SK-N-MC (cell line): Measurements from ENCODE around the gene GAREM2.

Experiments used
- EZH2 ChIP-seq: fragments of 200-600 bp; sonication (generic); IDR thresholded peaks from one replicate; pipeline ENCODE4 v1.6.1; 2017; ENCODE audit warnings: antibody characterized with exemption
- FOXP2 ChIP-seq: optimal IDR thresholded peaks from 2 replicates; pipeline ENCODE3; 2011; ENCODE audit warnings: mild to moderate bottlenecking, moderate library complexity; ENCODE audit not compliant: insufficient read depth; ENCODE audit errors: extremely low read length, control extremely low read depth
- POLR2AphosphoS5 ChIP-seq: IDR thresholded peaks from 2 replicates; pipeline ENCODE4 v1.6.1; 2012; ENCODE audit warnings: mild to moderate bottlenecking, low read depth, low read length, borderline replicate concordance

DNA sequence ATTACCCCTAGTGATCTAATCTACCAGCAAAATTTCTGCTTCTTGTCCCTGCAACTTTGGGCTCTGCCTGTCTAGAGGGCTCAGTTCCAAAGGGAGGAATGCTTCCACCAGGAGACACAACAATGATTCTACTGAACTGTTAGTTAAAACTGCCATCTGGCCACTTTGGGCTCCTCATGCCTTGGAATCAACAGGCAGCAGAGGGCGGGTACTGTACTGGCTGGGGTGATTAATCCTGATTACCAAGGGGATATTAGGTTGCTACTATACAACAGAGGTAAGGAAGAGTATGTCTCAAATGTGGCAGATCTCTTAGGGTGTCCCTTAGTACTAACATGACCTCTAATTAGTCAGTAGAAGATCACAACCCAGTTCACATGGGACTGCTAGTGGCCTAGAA, 50.1 kb downstream of the GAREM2 start:
- TF ChIP-seq EZH2, result no peak
- no peak for TF ChIP-seq POLR2AphosphoS5
- TF ChIP-seq FOXP2, result no peak
